Sigmoid colon (tissue), 4 donors: ENCODE results near the gene FBXO8.

Source experiments
- EP300 ChIP-seq, 4 donors: sonication (generic); formaldehyde crosslinking; IDR thresholded peaks; one replicate each; pipeline ENCODE4 v1.6.1; 2017; ENCODE audit warnings: antibody characterized with exemption in 4 of 4
- POLR2A ChIP-seq, 2 donors: fragments of 450-650 bp; IDR thresholded peaks; one replicate each; pipeline ENCODE4 v1.6.1; 2016; ENCODE audit warnings: antibody characterized with exemption in 2 of 2, mild to moderate bottlenecking in 2 of 2, moderate library complexity in 2 of 2
- POLR2AphosphoS5 ChIP-seq, 4 donors: sonication (generic); formaldehyde crosslinking; IDR thresholded peaks; one replicate each; pipeline ENCODE4 v1.6.1; 2017; ENCODE audit warnings: antibody characterized with exemption in 4 of 4
- TF ChIP-seq, protein P1 (sequence below), 4 experiments: fragments of 450-650 bp in 3 of 4; fragments of 200-600 bp in 1 of 4; IDR thresholded peaks; one replicate each; pipeline ENCODE4 v1.5.1; 2016 to 2019; ENCODE audit warnings: antibody characterized with exemption in 4 of 4, mild to moderate bottlenecking in 3 of 4, moderate library complexity in 2 of 4

DNA sequence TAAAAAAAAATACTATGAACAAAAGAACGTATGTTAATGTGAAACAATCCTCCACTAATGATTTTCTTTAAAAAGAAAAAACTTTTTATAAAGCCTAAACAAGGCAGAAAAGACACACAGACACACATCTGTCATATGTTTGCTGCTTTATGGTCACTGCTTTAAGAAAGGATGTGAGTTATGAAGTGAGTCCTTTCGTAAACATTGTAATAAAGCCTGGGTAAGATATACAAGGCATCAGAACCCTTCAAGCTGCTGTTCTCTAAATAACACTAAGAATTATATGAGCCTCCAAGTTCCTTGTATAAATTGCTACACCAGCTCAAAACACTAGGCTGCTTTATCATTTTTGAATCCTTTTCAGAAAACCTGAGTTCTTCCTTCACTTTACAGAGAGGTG is 81.6 kb downstream of the FBXO8 start:
- TF ChIP-seq, protein P1, sequence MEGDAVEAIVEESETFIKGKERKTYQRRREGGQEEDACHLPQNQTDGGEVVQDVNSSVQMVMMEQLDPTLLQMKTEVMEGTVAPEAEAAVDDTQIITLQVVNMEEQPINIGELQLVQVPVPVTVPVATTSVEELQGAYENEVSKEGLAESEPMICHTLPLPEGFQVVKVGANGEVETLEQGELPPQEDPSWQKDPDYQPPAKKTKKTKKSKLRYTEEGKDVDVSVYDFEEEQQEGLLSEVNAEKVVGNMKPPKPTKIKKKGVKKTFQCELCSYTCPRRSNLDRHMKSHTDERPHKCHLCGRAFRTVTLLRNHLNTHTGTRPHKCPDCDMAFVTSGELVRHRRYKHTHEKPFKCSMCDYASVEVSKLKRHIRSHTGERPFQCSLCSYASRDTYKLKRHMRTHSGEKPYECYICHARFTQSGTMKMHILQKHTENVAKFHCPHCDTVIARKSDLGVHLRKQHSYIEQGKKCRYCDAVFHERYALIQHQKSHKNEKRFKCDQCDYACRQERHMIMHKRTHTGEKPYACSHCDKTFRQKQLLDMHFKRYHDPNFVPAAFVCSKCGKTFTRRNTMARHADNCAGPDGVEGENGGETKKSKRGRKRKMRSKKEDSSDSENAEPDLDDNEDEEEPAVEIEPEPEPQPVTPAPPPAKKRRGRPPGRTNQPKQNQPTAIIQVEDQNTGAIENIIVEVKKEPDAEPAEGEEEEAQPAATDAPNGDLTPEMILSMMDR (IDR thresholded peaks at IDR 0.05), result no peak
- TF ChIP-seq POLR2A (IDR thresholded peaks at IDR 0.05), result no peak
- no peak for TF ChIP-seq EP300 (IDR thresholded peaks at IDR 0.05)
- peak; percentile 17 to 73 (median 68) for TF ChIP-seq POLR2AphosphoS5 (IDR thresholded peaks at IDR 0.05)
